Subcutaneous adipose tissue (tissue), 4 donors: ENCODE data around the gene PCDHGA2. TPM values are rescaled to one million over a fixed set of nuclear protein-coding genes. Genes with fewer than 3 reads are reported as not detected.

Experiments used
- CTCF ChIP-seq: fragments of 450-650 bp; IDR thresholded peaks from one replicate; pipeline ENCODE4 v1.5.1; 2016; ENCODE audit warnings: low read depth, mild to moderate bottlenecking, control low read depth, antibody characterized with exemption, moderate library complexity
- total RNA-seq, 4 donors: library from RNA; depleted of rRNA; stranded (reverse); fragments of >200 nt; gene quantifications; one replicate each; pipeline ENCODE4 v1.1.0, GENCODE V29; 2016

PCDHGA2 gene
- total RNA-seq, 4 donors from 2014 or later, result 2.3 to 6.5 (median 2.6) TPM

GRCh38 chr5:141355641-141356040 lies 17.1 kb downstream of the PCDHGA2 start:
- TF ChIP-seq CTCF, result no peak

DNA sequence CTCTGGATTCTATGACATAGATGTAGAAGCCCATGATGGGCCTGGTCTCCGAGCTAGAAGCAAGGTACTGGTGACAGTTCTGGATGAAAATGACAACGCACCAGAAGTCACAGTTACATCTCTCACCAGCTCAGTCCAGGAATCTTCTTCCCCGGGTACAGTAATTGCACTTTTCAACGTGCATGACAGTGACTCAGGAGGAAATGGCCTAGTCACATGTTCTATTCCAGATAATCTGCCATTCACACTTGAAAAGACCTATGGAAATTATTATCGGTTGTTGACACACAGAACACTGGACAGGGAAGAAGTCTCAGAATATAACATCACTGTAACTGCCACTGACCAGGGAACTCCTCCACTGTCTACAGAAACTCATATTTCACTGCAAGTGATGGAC lies 17.6 kb downstream of the PCDHGA2 start:
- TF ChIP-seq CTCF, result no peak

- TF ChIP-seq CTCF, result no peak
Observed at GRCh38 chr5:141356950-141357349, 18.4 kb downstream of the PCDHGA2 start.

GRCh38 chr5:141359790-141360426 lies 21.3 kb downstream of the PCDHGA2 start, which contains the start of gene PCDHGB2:
Gene PCDHGB2 (plus strand): TSS chr5:141359994. CDS start chr5:141360136, 142 bp downstream.
- TF ChIP-seq CTCF, result no peak

DNA sequence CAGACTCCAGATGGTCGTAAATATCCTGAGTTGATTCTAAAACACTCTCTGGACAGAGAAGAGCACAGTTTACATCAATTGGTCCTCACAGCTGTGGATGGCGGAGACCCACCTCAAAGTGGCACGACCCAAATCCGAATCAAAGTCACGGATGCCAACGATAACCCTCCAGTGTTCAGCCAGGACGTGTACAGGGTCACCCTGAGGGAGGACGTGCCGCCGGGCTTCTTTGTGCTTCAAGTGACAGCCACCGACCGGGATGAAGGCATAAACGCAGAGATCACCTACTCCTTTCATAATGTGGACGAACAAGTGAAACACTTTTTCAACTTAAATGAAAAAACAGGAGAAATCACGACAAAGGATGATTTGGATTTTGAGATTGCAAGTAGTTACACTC lies 22.1 kb downstream of the PCDHGA2 start:
- no peak for TF ChIP-seq CTCF

DNA sequence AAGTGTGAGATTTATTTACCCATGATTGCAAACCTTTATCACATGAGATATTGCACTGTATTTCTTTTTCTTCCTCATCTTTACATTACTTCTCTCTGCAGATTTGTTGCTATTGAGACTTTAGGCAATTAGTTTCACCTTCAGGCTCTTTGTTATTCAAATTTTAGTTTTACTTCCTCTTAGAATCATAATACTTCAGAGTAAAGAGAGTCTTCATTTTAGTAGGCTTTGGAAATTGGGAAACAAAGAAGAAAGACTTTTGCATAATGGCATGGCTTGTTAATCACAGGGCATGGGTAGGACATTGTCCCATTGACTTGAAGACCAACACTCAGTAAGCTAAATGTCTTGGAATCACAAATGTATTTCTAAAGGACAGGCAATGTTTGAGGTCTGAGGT lies 24.2 kb downstream of the PCDHGA2 start:
- no peak for TF ChIP-seq CTCF

- TF ChIP-seq CTCF, result no peak
Observed at GRCh38 chr5:141363952-141364660, 25.5 kb downstream of the PCDHGA2 start, which contains the start of gene PCDHGA5. Gene PCDHGA5 (plus strand): TSS chr5:141364162. CDS start chr5:141364331, 169 bp downstream.
